ENCODE results near the gene MRTFA.

DNA sequence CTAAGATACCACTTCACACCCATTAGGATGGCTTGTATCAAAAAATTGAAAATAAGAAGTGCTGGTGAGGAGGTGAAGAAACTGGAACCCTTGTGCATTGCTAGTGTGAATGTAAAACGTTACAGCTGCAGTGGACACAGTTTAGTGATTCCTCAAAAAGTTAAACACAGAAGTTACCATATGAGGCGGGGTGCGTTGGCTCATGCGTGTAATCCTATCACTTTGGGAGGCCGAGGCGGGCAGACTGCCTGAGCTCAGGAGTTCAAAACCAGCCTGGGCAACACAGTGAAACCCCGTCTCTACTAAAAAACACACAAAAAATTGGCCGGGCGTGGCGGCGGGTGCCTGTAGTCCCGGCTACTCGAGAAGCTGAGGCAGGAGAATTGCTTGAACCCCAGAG, 222.6 kb downstream of the MRTFA start:
- TF ChIP-seq CTCF (IDR thresholded peaks at IDR 0.05) = no peak
- no peak for TF ChIP-seq POLR2A (IDR thresholded peaks at IDR 0.05)
